ENCODE data around the gene NCKAP5L. TPM values are rescaled to one million over a fixed set of nuclear protein-coding genes. Genes with fewer than 3 reads are reported as not detected.
"Not testable (repeated sequence)": the region's sequence is repeated elsewhere in the genome, so short reads cannot be mapped to it uniquely, and the experiment has no call there.

Gene NCKAP5L
- total RNA-seq, 1 experiment from 2014 or later, result 14.3 TPM

DNA sequence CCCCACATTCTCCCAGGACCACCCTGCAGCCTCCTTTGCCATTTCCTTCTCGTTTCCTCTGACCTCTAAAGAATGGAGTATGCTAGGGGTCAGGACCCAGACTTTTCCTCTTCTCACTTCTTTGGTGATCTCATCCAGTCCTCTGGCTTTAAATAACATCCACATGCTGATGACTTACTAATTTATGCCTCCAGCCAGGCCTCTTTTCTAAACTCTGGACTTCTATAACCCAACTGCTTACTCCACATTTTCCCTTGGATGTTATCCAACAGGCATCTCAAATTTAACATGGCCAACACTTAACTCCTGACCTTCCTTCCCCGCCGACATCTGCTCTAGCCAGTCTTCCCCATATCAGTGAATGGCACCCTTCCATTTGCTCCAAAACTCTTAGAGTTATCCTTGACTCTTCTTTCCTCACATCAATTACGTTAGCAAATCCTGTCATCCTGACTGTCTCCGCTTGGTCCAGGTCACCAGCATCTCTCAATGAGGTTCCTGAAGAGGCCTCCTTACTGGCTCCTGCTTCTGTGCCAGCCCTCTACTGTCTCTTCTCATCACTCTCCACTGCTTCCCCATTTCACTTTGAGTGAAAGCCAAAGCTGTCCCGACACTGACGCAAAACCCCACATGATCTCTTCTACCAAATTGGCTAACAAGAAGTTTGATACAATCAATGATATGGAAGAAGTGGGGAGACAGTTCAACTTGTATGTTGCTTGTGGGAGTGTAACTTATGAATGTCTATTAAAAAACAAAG, 44.1 kb downstream of the NCKAP5L start:
- DNase-seq (ENCODE audit: low read depth), result no peak

DNA sequence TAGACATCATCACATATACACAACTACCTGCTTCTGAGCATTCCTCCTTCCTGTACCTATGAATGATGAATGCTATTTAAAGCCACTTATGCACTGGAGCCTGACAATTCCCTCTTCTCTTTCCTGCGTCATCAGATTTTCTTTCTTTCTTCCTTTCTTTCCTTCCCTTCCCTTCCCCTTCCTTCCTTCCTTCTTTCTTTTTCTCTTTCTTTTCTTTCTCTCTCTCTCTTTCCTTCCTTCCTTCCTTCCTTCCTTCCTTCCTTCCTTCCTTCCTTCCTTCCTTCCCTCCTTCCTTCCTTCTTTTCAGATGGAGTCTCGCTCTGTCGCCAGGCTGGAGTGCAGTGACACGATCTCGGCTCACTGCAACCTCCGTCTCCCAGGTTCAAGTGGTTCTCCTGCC, 47.3 kb downstream of the NCKAP5L start:
- not testable (repeated sequence) for DNase-seq (ENCODE audit: low read depth)

DNA sequence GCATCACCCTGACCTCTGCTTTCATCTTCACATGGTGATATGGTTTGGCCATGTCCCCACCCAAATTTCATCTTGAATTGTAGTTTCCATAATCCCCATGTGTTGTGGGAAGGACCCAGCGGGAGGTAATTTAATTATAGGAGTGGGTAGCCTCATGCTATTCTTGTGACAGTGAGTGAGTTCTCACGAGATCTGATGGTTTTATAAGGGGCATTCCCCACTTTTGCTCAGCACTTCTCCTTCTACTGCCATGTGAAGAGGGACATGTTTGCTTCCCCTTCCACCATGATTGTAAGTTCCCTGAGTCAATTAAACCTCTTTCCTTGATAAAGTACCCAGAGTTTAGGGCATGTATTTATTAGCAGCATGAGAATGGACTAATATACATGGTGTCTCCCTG, 48.6 kb downstream of the NCKAP5L start:
- DNase-seq (ENCODE audit: low read depth), result no peak

DNA sequence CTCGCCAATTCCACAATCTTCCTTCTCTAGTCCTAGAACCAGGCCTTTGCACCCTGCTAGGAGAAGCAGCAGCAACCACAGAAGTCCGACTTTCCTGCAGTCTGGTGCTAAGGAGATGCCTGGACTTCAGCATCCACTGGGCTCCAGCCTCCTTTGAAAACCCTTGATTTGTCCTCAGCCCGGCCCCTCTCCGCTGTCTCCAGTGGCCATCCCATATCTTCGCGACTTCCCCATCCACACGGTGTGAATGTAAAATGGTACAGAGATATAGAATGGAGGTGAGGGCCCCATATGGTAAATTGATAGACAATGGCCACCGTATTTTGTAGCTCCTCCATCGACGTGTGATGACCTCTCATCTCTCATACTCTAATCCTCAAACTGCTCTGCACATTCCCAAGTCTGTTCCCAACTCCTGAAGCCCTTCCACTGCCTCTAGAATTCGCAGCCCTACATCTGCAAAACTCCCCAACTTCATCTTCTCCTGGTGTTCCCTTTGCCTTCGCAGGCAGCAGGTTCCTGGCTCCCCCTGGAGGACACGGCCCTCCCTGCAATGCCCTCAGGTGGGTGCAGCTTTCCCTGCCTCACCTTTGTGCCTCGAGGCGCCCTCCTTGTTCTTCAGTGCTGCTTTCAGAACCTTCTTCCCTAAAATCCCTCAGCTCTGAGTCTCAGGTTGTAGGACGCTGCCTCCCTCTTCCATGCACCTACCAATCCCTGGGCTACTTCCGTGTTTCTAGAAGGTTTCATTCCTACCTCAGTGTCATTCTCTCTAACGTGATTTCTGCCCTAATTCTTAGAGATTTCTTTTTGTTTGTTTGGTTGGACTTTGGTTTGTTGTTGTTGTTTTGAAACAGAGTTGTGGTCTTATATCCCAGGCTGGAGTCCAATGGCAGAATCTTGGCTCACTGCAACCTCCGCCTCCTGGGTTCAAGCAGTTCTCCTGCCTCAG, 50.1 kb downstream of the NCKAP5L start:
- peak; percentile 57 for DNase-seq (ENCODE audit: low read depth)

DNA sequence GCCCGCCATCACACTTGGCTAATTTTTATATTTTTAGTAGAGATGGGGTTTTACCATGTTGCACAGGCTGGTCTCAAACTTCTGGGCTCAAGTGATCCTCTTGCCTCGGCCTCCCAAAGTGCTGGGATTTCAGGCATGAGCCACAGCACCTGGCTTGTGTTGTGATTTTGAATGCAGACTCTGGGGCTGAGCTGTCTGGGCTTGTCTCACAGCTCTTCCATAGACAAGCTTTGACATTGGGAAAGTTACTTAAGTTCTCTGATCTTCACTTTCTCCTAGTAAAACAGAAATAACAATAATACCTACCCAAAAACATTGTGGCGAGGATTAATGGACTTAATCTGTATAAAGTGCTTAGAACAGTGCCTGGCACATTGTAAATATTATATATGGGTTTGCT, 50.9 kb downstream of the NCKAP5L start:
- no peak for DNase-seq (ENCODE audit: low read depth)

DNA sequence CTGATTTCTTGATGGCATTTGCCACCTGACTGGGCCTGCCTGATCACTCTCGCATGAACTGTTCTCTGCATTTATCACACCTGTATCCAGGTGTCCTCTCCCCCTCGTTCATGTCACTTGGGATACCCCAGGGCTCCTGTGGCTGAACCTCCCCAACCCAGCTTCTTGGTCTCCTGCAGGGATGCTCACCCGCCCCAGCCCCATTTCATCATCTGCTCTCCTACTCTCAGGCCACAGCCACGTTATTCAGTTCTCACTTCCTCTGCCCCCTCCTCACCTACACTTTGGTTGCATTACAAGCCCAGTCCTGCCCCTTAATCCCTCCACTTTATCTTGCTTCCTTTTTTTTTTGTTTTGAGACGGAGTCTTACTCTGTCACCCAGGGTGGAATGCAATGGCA, 51.4 kb downstream of the NCKAP5L start:
- no peak for DNase-seq (ENCODE audit: low read depth)

DNA sequence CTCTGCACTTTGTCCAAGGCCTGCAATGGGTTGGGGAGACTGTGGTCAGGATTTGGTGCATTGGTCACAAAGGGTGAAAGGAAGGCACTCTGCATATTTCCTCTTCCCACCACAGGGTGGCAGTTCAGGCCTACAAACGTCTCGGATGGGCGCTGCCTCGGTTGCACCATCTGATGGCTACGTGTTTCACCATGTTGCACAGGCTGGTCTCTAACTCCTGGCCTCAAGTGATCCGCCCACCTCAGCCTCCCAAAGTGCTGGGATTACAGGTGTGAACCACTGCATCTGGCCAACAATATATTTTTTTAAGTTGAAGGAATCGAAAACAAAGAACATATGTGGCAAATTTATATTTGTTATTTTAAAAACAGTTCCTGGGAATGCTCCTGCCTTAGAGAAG, 51.8 kb downstream of the NCKAP5L start:
- DNase-seq (ENCODE audit: low read depth), result peak; percentile 70

DNA sequence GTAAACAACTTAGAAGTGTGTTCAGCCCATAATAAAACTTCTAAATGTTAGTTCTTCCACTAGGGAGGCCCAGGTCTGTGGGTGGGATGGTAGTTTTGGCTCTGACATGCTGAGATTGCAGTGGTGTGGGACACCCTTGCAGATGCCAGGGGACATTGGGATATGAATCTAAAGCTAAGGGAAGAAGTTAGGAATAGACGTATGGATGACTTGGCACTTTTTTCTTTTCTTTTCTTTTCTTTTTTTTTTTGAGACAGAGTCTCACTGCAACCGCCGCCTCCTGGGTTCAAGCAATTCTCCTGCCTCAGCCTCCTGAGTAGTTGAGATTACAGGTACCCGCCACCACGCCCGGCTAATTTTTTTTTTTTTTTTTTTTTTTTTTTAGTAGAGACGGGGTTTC, 55.1 kb downstream of the NCKAP5L start:
- DNase-seq (ENCODE audit: low read depth), result not testable (repeated sequence)

DNA sequence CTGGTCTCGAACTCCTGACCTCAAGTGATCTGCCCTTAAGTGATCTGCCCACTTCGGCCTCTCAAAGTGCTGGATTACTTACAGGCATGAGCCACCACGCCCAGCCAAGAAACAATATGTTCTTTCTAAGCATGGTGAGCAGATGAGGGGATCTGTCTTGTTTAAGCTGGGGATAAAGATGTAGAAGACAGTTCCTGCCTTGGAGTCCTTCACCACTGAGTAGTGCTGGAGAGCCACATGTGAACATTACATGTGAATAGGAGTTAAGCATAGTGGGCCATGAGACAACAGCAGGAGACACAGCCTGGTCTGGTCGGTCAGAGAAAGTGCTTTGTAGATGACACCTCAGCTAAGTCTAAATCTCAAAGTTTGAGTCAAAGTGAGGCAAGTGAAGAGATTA, 60.9 kb downstream of the NCKAP5L start:
- DNase-seq (ENCODE audit: low read depth), result no peak

DNA sequence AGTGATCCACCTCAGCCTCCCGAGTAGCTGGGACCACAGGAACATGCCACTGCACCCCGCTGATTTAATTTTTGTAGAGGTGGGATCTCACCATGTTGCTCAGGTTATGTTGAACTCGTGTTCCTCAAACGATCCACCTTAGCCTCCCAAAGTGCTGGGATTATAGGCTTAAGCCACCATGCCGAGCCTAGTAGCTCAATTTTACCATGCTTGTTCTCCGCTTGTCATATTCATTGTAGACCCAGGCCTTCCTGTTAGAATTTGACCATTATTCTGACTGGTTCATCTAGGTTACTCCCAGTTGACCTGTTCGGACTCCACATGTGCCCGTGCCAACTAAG, 62.1 kb downstream of the NCKAP5L start:
- DNase-seq (ENCODE audit: low read depth), result no peak

DNA sequence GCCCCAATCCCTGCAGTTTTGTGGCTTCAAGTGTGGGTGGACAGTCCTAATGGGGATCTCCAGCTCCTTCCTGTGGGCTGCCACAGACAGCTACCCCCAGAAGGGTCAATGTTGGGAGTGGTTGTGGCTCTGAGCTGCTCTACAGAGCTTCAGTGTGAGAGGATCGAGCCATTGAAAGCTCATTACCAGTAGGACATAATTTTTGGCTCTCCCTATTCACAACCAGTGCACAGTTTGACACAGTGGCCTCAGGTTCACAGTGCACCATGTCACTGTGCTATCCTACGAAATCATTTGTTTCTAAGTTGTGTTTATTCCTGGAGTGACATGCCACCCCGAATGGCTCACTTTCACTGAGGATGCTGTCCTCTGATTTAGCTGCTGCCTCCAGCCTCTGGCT, 64.1 kb downstream of the NCKAP5L start:
- no peak for DNase-seq (ENCODE audit: low read depth)

DNA sequence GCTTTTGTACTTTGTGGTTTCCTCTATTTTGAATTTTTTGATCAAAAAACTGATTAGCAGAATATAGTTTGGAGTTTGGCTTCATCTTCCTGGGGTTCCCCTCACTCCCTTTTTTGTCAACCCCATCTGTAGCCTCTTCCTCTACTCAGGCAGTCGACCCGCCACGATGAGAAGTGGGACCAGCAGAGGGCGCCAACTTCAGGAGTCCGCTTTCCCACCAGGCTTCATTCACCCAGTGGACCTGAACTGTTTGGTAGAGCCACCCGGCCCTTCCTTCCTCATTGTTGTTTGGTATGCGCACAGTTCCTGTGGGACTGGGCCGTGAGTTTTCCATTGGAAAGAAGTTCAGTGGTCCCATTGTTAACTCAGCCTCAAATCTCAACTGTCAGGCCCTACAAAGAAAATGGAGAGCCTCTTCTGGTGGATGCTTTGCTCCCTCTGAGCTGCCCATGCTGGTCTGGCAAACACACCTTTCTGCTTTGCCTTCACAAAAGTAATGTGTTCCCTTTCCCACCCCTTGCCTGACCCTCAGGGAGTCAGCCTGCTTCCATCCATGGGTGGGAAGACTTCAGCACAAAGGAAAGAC, 65.1 kb downstream of the NCKAP5L start:
- peak; percentile 55 for DNase-seq (ENCODE audit: low read depth)

DNA sequence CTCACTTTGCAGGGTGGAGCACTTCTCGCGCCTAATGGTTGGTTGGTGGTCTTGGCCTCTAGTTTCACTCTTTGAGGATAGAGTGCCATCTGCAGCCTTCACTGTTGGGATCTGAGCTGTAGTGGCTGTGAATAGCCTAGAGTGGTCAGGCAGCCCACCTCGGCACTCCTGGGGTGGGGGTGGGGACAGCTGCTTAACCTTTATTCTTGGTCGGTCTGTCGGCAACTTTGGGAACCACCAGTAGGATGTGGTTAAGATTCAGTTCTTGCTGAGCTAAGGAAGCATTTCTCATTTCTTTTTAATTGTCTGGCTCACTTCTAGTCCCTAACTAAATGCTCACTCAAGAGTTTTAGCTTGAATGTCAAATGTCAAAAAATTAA, 65.8 kb downstream of the NCKAP5L start:
- DNase-seq (ENCODE audit: low read depth), result no peak

DNA sequence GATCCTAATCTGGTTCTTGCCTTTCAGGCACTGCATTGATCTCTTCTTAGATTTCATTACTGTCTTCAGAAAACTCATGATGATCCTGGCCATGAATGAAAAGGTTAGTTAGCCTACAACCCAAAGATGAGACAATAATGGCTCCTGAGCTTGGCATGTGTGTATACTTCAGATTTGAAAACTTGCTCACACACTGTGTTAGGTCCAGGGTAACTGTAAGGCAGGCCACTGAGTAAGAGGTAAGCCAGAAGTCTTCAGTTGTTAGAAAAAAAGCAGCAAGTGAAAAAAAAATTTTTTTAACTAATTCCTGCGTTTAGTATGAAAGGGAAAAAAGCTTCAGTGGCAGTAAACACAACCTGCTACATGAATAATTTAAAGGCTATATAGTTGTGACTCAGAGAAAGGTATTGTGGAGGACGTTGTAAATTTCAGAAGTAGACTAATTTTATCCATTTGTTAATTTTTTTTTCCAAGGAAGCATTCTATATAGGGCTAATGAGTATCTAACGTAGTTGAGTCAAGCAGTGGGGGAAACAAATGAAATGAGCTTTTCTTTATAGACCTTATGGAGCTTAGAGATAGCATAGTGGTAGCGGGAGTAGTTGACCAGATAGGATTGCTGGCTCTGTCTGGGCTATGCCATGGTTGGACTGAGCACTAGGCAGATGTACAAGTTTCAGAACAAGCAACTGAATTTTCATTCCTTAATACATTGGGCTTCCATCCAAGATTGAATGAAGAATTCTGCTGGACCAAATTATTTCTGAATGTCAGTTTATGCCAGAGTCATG, 66.3 kb downstream of the NCKAP5L start:
- DNase-seq (ENCODE audit: low read depth), result no peak

DNA sequence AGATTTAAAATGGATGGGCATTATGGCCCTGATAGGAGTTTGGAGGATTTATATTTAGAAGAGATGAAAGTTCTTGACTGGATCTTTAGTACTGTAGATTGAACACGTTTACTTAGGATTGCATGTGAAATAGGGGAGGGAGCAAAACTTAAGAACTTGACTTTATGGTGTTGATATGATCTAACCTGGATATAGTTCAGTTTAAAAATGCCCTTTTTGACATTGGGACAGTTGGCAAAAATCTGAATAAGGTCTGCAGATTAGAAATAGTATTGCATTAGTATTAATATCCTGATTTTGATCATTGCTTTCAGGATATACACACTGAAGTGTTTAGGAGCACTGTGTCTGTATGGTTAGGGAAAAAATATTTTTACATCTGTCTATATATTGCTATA, 77.2 kb downstream of the NCKAP5L start:
- DNase-seq (ENCODE audit: low read depth), result no peak

DNA sequence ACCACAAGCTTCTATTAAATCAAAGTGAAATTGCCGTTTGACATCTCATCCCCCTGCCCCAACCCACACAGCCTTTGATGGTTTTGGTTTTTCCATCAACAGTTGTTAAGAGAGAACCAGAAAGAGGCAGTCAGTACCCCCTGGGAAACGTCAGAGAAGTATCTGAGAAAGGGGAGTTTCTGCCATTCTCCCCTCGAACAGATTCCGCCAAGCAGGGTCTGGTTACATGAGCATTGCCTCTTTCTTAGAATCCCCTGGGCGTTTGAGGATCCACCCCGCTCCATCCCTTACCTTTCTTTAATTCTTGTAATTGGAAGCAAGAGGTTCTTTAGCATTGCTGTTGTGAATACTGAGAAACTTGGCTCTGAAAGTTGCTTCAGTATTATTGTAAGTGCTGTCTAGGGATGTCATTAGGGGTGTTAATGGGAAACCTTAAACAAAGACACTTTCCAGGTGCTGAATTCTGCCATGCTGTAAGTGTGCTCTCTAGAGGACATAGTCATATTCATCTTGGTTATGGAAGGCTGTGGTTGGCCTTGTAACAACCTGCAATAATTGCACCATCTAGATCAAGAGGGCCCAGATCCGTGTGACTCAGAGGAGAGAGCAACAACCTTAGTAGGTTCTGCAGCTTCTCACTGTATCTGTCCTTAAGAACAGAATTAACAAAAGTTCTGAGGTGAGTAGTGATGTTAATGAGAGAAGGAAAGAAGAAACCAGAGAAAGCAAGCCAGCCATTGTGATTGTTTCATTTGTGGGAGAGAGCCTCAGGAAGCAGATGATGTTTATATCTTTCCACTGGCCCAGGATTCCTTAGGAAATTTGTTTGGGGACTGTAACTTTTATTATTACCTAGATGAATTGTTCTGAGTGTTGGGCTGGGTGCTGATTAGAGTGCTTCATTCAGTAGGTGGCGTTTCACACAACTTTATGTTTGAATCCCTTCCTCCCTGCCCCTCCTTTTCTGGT, 77.9 kb downstream of the NCKAP5L start:
- peak; percentile 40 for DNase-seq (ENCODE audit: low read depth)

DNA sequence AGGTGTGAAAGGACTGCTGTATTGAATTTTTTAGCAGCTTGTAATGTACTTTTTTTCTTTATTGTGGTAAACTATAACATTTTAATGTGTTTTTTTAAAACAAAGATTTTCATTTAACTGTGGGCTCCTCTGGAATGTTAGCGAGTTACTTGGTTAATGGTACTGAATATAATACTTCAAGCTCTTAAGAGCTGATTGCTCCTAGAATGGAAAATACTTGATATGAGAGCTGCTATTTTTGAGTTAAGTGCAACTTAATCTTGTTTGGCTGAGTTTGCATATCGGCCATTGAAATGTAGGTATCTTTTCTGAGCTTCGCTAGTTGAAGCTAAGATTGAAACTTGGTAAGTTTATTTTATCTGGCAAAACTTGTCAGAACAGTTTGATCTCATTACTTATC, 79.4 kb downstream of the NCKAP5L start:
- DNase-seq (ENCODE audit: low read depth), result no peak

DNA sequence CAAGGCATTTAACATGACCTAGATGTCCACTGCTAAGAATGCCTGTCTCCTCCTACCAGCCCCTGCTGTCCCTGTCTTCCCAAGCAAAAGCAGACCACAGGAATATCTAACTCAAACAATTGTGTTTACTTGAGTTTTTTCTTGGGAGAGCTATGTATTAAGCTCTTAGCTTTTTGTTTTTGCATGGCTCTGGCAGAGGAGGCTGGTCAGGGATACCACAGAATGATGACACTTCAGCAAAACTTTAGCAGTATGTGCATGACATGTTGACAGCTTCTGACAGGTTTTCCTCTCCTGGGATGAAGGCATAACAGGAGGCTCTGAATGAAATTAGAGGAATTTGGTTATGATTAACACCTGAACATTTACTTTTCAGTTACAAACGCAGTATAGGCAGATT, 79.9 kb downstream of the NCKAP5L start:
- no peak for DNase-seq (ENCODE audit: low read depth)

DNA sequence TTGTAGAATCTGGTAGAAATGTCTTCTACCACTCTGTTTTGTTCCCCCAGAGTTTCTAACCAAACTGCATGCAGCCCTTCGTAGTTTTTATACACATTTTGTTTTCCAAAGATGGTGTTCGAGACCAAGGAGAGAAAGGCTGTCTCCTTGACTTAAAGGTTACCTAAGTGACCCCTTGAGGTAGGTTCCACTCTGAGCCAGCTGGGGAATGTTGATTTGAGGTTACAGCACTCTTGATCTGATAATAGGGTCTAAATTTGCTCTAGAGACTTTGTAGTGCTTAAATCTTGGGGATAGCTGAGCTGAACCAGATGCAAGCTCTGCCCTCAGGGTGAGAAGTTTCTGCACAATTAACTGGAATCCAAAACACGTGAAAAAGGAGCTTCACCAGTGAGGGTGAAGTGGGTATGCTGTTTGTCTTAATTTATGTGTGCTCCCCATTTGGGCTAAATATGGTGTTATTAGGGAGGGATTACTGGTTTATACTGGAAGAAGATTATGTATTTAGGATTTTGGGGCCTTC, 83.8 kb downstream of the NCKAP5L start:
- DNase-seq (ENCODE audit: low read depth), result no peak

DNA sequence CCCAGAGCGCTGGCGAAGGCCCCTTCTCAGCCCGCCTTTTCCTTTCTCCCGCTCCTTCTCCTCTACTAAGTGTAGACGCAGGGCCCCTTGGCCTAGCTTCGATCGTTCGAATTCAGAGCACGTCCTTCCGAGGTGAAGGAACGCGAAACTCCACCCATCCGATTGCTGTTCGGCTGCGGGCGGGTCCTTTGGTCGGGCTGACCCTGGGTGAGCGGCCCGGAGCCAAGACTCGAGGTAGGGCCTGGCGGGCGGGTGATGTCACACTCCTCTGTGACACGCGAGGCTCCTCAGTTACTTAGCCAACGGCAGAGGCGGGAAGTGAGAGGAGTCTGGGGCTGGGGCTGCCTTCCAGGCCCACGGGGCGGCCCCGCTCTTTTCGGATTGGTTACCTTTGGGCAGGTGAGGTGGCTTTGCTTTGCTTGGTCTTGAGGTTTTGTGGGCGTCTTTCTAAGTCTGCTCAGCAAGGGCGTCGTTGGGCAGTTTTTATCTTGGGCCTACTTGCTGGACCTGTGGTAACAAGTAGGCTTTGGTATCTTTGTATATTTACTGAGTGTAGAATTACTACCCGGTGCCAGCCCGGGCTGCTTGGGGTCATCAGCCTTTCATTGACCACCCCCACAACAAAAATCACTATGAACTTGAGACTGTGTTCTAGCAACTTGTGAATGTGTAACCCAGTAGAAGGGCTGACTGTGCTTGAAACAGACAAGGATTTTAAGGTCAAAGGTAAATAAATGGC, 86.2 kb downstream of the NCKAP5L start:
- DNase-seq (ENCODE audit: low read depth), result peak; percentile 93

All from Daoy (cell line).